Measurements from ENCODE around the gene PRKCG. TPM values are rescaled to one million over a fixed set of nuclear protein-coding genes. Genes with fewer than 3 reads are reported as not detected.
A peak's percentile ranks its signal among the peaks of the same experiment; 100 is the strongest.

The PRKCG gene
- total and polyA plus RNA-seq, 2 of the 8 experiments (the other 6 are each of a cell fraction or from before 2014, with no cell fraction given), result 6.1 to 10.6 TPM

- Histone ChIP-seq H2AFZ (ENCODE audit: low read length) (no peak overlapping the region), H3K23me2 (ENCODE audit: low read depth, low read length) (peaks cover 6% of the 10 kb centered on the region), H3K9ac (replicated peaks in 1 of 4; ENCODE audit: extremely low read depth in 1 of 4, low read depth in 3 of 4, low read length in 3 of 4) (no peak overlapping the region), H2AK5ac (ENCODE audit: low read depth, low read length) (no peak overlapping the region), H3K9me3 (ENCODE audit: insufficient read depth in 2 of 2, low read depth in 1 of 2, low read length in 1 of 2) (no peaks in the 10 kb centered on the region), H3K27me3 (replicated peaks in 1 of 4; ENCODE audit: control insufficient read depth in 3 of 4, extremely low read depth in 1 of 4, insufficient read depth in 3 of 4, low read length in 3 of 4) (peaks cover 0 to 3% (median 0%) of the 10 kb centered on the region in 4 experiments; a peak in 1 of 7 replicates), H4K8ac (ENCODE audit: extremely low read depth, insufficient read depth, low read length) (peak overlapping the region; percentile 3; the same call in 1 of the 2 replicates), H3K27ac (ENCODE audit: low read depth, low read length) (no peak overlapping the region), H2BK20ac (ENCODE audit: low read length) (no peak overlapping the region), H4K91ac (replicated peaks; ENCODE audit: insufficient read length, low read length) (no peak overlapping the region), H2BK15ac (ENCODE audit: low read length) (peak overlapping the region; percentile 88; the same call in 1 of the 2 replicates), H3K4ac (replicated peaks; ENCODE audit: insufficient read length, low read depth, low read length) (no peak overlapping the region), H3K18ac (ENCODE audit: extremely low read depth, low read length) (peak overlapping the region; percentile 53; the same call in 1 of the 2 replicates), H3K79me1 (ENCODE audit: low read depth, low read length) (0 out of 2 replicates have a peak, but pooled peaks cover 2% of the 10 kb centered on the region), H3K4me2 (ENCODE audit: insufficient read depth in 1 of 2, low read depth in 2 of 2, low read length in 2 of 2) (peak overlapping the region; percentile 68 to 100), H3K79me2 (ENCODE audit: control insufficient read depth in 1 of 2, insufficient read depth in 2 of 2, low read length in 2 of 2) (no peaks in the 10 kb centered on the region), H3K4me1 (replicated peaks in 1 of 4; ENCODE audit: control insufficient read depth in 3 of 4, insufficient read depth in 4 of 4, low read length in 3 of 4) (peaks cover 0 to 14% (median 9%) of the 10 kb centered on the region in 4 experiments; a peak in 4 of 7 replicates), H3K56ac (replicated peaks; ENCODE audit: insufficient read length, low read depth, low read length) (no peak overlapping the region), H3K14ac (ENCODE audit: insufficient read length) (no peak overlapping the region), H2BK12ac (ENCODE audit: low read depth, low read length) (no peak overlapping the region), H3K36me3 (ENCODE audit: control insufficient read depth in 2 of 4, insufficient read depth in 4 of 4, low read length in 3 of 4) (peaks cover 0 to 8% (median 2%) of the 10 kb centered on the region in 4 experiments; a peak in 4 of 8 replicates), H3K23ac (ENCODE audit: insufficient read length) (no peak overlapping the region), H2BK5ac (ENCODE audit: low read depth, low read length) (peak overlapping the region; percentile 44; the same call in 1 of the 2 replicates), H2BK120ac (replicated peaks; ENCODE audit: low read depth, low read length) (no peak overlapping the region), H4K5ac (ENCODE audit: insufficient read length, low read depth, low read length) (no peak overlapping the region), H3K4me3 (ENCODE audit: extremely low read depth in 1 of 4, insufficient read depth in 2 of 4, low read depth in 3 of 4, low read length in 4 of 4) (peak overlapping the region; percentile 28 to 68 (median 56); a peak in 7 of 8 replicates), H4K20me1 (replicated peaks in 1 of 2; ENCODE audit: control insufficient read depth in 1 of 2, insufficient read depth in 2 of 2, low read length in 2 of 2) (peaks cover 0 to 3% of the 10 kb centered on the region in 2 experiments)
- ChIA-PET CTCF (ENCODE audit: partially characterized antibody) (interaction anchor here (0.6 to 8.6 kb wide), 10 partner anchors 8 to 418 kb away, joined by 3 to 44 read pairs (median 6); partner anchors contain the start of genes PRKCG and TARM1), POLR2A (ENCODE audit: partially characterized antibody) (interaction anchor here (0.8 to 2.5 kb wide), 11 partner anchors 9 to 82 kb away, joined by 3 to 13 read pairs (median 7); partner anchors contain the start of genes CACNG7 and MYADM)
- FAIRE-seq (peak; percentile 92), DNase-seq (ENCODE audit: low read depth in 1 of 2, low spot score in 2 of 2) (peak; percentile 99)
- 3% methylated on average over 18 of the region's 42 CpGs; no CpG with 5 or more reads in 1 of the 2 experiments for WGBS, 2 experiments (ENCODE audit: extremely low coverage in 1 of 2, insufficient coverage in 1 of 2, insufficient read length in 1 of 2, insufficient replicate concordance in 2 of 2, low coverage in 1 of 2, low lambda C conversion rate in 2 of 2, missing lambda C conversion rate in 1 of 2)
- TF ChIP-seq TCF12 (IDR thresholded peaks at IDR 0.05; ENCODE audit: low read depth, low read length) (0 out of 2 replicates have a peak, but pooled peaks have one; percentile 9), BACH1 (IDR thresholded peaks at IDR 0.05; ENCODE audit: low read length) (peak; percentile 66; the same call in 1 of the 2 replicates), SP4 (IDR thresholded peaks at IDR 0.05; ENCODE audit: low read length) (peak; percentile 73; the same call in 1 of the 2 replicates), CHD2 (IDR thresholded peaks at IDR 0.05; ENCODE audit: low read length) (peak; percentile 44; the same call in 1 of the 2 replicates), KDM1A (IDR thresholded peaks at IDR 0.05; ENCODE audit: borderline replicate concordance, low read length) (no peak), SP1 (IDR thresholded peaks at IDR 0.05; ENCODE audit: low read depth, low read length) (peak; percentile 84), MAFK (IDR thresholded peaks at IDR 0.05; ENCODE audit: low read depth, low read length) (no peak), SIN3A (conservative IDR thresholded peaks at IDR 0.05 in 1 of 2, IDR thresholded peaks at IDR 0.05 in 1 of 2; ENCODE audit: low read depth in 1 of 2, low read length in 2 of 2) (no peak), ATF2 (IDR thresholded peaks at IDR 0.05; ENCODE audit: low read length) (no peak), CREB1 (IDR thresholded peaks at IDR 0.05) (peak; percentile 56; the same call in 1 of the 2 replicates)
Measured at GRCh38 chr19:53898636-53899341, 16.8 kb downstream of the PRKCG start.
